ENCODE measurements around the gene AGFG1.

DNA sequence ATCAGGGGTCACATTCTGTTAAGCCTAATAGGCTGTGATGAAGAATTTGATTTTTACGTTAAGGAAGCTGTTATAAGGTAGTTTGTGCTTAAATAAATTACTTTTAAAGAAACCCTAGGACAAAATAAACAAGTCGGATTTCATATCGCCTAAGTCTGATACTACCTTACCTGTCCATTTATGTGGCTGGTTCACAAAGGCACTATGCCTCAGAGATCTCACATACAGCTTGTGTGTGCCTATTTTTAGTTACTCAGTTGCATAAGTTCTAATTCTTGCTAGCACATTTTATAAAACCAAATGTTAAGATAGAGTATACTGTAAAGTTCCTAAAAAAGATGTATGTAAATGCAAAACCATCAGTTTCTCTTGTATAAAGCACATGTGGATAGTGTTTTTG is 40.0 kb downstream of the AGFG1 start:
- TF ChIP-seq, protein P1, sequence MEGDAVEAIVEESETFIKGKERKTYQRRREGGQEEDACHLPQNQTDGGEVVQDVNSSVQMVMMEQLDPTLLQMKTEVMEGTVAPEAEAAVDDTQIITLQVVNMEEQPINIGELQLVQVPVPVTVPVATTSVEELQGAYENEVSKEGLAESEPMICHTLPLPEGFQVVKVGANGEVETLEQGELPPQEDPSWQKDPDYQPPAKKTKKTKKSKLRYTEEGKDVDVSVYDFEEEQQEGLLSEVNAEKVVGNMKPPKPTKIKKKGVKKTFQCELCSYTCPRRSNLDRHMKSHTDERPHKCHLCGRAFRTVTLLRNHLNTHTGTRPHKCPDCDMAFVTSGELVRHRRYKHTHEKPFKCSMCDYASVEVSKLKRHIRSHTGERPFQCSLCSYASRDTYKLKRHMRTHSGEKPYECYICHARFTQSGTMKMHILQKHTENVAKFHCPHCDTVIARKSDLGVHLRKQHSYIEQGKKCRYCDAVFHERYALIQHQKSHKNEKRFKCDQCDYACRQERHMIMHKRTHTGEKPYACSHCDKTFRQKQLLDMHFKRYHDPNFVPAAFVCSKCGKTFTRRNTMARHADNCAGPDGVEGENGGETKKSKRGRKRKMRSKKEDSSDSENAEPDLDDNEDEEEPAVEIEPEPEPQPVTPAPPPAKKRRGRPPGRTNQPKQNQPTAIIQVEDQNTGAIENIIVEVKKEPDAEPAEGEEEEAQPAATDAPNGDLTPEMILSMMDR (conservative IDR thresholded peaks at IDR 0.05; ENCODE audit: low read depth, low read length), result no peak
- no peak for TF ChIP-seq EZH2 (IDR thresholded peaks at IDR 0.05; ENCODE audit: borderline replicate concordance, low read depth, low read length, poor library complexity, severe bottlenecking)

All from A673 (cell line).